ENCODE results near the gene RIN1. TPM values are rescaled to one million over a fixed set of nuclear protein-coding genes. Genes with fewer than 3 reads are reported as not detected.

RIN1 gene
- total and polyA plus RNA-seq, 9 of the 15 experiments (the other 6 are each of a cell fraction or from before 2014, with no cell fraction given) = 0.01 to 1.2 (median 0.45) TPM; not detected in 1

DNA sequence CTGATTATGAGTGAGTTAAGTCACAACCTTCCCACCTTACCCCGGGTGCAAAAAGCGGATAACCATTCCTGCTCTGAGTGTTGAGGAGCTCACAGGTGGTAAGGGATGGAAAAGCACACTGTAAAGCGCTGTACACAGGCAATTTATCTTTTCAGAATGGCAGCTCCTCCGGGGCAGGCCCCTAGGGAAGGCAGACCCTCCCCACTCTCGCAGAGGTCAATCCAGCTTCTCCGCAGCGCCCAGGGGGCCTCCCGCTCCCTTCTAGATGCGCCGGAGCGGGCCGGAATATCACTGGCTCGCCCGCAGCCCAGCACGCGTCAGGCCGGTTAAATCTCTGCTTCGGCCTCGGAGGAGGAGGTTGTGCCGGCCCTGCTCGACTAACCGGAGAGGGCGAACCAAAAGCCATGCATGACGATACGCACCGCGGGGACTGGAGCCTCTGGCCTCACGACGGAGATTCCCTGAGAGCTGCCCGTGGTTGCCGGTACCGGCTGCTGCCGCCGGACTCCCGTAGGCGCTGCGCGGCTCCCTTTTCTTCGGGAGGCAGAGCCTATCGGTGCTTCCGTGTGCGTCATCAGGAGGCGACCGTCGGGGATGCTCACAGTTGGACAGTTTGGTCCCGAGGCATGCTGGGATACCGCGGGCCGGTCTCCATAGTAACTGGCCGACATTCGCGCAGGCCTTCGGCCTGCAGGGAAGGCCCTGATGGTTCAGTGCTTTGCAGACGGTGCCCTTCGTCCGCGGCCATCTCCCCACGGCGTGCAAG, 8.5 kb upstream of the RIN1 start, which contains the start of gene BRMS1 (continued):
- TF ChIP-seq HDAC1 (IDR thresholded peaks at IDR 0.05) (peak in 1 of 2 experiments; percentile 98; a peak in 2 of 4 replicates), JUNB (CRISPR knock-in tag; conservative IDR thresholded peaks at IDR 0.05) (no peak), ELF1 (tag; IDR thresholded peaks at IDR 0.05) (peak; percentile 99), KLF1 (tag; IDR thresholded peaks at IDR 0.05) (no peak), SRF (CRISPR knock-in tag; IDR thresholded peaks at IDR 0.05) (peak in 1 of 2 experiments; percentile 86; a peak in 2 of 4 replicates), MTA3 (IDR thresholded peaks at IDR 0.05; ENCODE audit: borderline replicate concordance) (peak; percentile 57; the same call in 1 of the 2 replicates), ZNF431 (CRISPR knock-in tag; IDR thresholded peaks at IDR 0.05) (0 out of 2 replicates have a peak, but pooled peaks have one; percentile 24), ELF2 (CRISPR knock-in tag; IDR thresholded peaks at IDR 0.05) (peak; percentile 99), PHF20 (IDR thresholded peaks at IDR 0.05; ENCODE audit: partially characterized antibody) (peak; percentile 98), KDM4B (IDR thresholded peaks at IDR 0.05; ENCODE audit: borderline replicate concordance in 2 of 2, low read depth in 1 of 2) (peak in 1 of 2 experiments; percentile 41; a peak in 1 of 4 replicates), CREM (IDR thresholded peaks at IDR 0.05; ENCODE audit: low read depth) (peak; percentile 100), MECOM (CRISPR knock-in tag; IDR thresholded peaks at IDR 0.05) (no peak)
- TF ChIP-seq, protein P1, sequence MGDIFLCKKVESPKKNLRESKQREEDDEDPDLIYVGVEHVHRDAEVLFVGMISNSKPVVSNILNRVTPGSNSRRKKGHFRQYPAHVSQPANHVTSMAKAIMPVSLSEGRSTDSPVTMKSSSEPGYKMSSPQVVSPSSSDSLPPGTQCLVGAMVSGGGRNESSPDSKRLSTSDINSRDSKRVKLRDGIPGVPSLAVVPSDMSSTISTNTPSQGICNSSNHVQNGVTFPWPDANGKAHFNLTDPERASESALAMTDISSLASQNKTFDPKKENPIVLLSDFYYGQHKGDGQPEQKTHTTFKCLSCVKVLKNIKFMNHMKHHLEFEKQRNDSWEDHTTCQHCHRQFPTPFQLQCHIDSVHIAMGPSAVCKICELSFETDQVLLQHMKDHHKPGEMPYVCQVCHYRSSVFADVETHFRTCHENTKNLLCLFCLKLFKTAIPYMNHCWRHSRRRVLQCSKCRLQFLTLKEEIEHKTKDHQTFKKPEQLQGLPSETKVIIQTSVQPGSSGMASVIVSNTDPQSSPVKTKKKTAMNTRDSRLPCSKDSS (IDR thresholded peaks at IDR 0.05; ENCODE audit: low read depth, partially characterized antibody) = no peak
- TF ChIP-seq, protein P2, sequence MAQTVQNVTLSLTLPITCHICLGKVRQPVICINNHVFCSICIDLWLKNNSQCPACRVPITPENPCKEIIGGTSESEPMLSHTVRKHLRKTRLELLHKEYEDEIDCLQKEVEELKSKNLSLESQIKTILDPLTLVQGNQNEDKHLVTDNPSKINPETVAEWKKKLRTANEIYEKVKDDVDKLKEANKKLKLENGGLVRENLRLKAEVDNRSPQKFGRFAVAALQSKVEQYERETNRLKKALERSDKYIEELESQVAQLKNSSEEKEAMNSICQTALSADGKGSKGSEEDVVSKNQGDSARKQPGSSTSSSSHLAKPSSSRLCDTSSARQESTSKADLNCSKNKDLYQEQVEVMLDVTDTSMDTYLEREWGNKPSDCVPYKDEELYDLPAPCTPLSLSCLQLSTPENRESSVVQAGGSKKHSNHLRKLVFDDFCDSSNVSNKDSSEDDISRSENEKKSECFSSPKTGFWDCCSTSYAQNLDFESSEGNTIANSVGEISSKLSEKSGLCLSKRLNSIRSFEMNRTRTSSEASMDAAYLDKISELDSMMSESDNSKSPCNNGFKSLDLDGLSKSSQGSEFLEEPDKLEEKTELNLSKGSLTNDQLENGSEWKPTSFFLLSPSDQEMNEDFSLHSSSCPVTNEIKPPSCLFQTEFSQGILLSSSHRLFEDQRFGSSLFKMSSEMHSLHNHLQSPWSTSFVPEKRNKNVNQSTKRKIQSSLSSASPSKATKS (CRISPR knock-in tag; IDR thresholded peaks at IDR 0.05) = no peak
- TF ChIP-seq, protein P3, sequence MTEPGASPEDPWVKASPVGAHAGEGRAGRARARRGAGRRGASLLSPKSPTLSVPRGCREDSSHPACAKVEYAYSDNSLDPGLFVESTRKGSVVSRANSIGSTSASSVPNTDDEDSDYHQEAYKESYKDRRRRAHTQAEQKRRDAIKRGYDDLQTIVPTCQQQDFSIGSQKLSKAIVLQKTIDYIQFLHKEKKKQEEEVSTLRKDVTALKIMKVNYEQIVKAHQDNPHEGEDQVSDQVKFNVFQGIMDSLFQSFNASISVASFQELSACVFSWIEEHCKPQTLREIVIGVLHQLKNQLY (CRISPR knock-in tag; conservative IDR thresholded peaks at IDR 0.05) = no peak
- TF ChIP-seq, protein P4, sequence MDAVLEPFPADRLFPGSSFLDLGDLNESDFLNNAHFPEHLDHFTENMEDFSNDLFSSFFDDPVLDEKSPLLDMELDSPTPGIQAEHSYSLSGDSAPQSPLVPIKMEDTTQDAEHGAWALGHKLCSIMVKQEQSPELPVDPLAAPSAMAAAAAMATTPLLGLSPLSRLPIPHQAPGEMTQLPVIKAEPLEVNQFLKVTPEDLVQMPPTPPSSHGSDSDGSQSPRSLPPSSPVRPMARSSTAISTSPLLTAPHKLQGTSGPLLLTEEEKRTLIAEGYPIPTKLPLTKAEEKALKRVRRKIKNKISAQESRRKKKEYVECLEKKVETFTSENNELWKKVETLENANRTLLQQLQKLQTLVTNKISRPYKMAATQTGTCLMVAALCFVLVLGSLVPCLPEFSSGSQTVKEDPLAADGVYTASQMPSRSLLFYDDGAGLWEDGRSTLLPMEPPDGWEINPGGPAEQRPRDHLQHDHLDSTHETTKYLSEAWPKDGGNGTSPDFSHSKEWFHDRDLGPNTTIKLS (IDR thresholded peaks at IDR 0.05; ENCODE audit: borderline replicate concordance, low read depth) = 0 out of 2 replicates have a peak, but pooled peaks have one; percentile 31

All from K562 (cell line).